ENCODE results near the gene NOXA1.

The NOXA1 gene

GRCh38 chr9:137426018-137426681, 3.0 kb downstream of the NOXA1 start:
- no peak for DNase-seq (ENCODE audit: low read depth)
- no peak for TF ChIP-seq CTCF (conservative IDR thresholded peaks at IDR 0.05; ENCODE audit: low read depth, low read length)
- H3K4me3 ChIP-seq (ENCODE audit: low read length) = no peak overlapping the region

GRCh38 chr9:137427454-137428310, 4.5 kb downstream of the NOXA1 start:
- H3K4me3 ChIP-seq (ENCODE audit: low read length) = no peak overlapping the region
- TF ChIP-seq CTCF (conservative IDR thresholded peaks at IDR 0.05; ENCODE audit: low read depth, low read length) = no peak
- no peak for DNase-seq (ENCODE audit: low read depth)

GRCh38 chr9:137428311-137428630, 5.1 kb downstream of the NOXA1 start:
- DNase-seq (ENCODE audit: low read depth) = no peak
- no peak for TF ChIP-seq CTCF (conservative IDR thresholded peaks at IDR 0.05; ENCODE audit: low read depth, low read length)

GRCh38 chr9:137428841-137429545, 5.8 kb downstream of the NOXA1 start:
- H3K4me3 ChIP-seq (ENCODE audit: low read length) = no peak overlapping the region
- DNase-seq (ENCODE audit: low read depth) = no peak
- TF ChIP-seq CTCF (conservative IDR thresholded peaks at IDR 0.05; ENCODE audit: low read depth, low read length) = no peak

More at GRCh38 chr9:137428311-137428630, 5.1 kb downstream of the NOXA1 start:
- no peak overlapping the region for H3K4me3 ChIP-seq (ENCODE audit: low read length)

GRCh38 chr9:137429546-137429890, 6.3 kb downstream of the NOXA1 start:
- TF ChIP-seq CTCF (conservative IDR thresholded peaks at IDR 0.05; ENCODE audit: low read depth, low read length) = no peak
- no peak for DNase-seq (ENCODE audit: low read depth)
- no peak overlapping the region for H3K4me3 ChIP-seq (ENCODE audit: low read length)

- no peak overlapping the region for H3K4me3 ChIP-seq (ENCODE audit: low read length)
- no peak for TF ChIP-seq CTCF (conservative IDR thresholded peaks at IDR 0.05; ENCODE audit: low read depth, low read length)
- no peak for DNase-seq (ENCODE audit: low read depth)
Observed at GRCh38 chr9:137429974-137430722, 7.0 kb downstream of the NOXA1 start.
